Neural progenitor cell (in vitro differentiated cells): ENCODE measurements around the gene UPF3A. TPM values are rescaled to one million over a fixed set of nuclear protein-coding genes. Genes with fewer than 3 reads are reported as not detected.

Experiments used
- DNase-seq: peaks from one replicate; pipeline ENCODE4 v3.0.0-alpha.2; 2016; ENCODE audit warnings: low spot score
- H2AFZ ChIP-seq: fragments of 200-600 bp; sonication (generic); replicated peaks from 2 replicates; pipeline ENCODE4 v1.6.1; 2016; ENCODE audit warnings: antibody characterized with exemption
- H3F3A ChIP-seq: fragments of 200-600 bp; sonication (generic); 2 replicates; pipeline ENCODE4 v1.6.1; 2016; ENCODE audit warnings: antibody characterized with exemption, low read depth
- H3K27ac ChIP-seq: fragments of 200-600 bp; sonication (generic); 2 replicates; pipeline ENCODE4 v1.5.1; 2016; ENCODE audit warnings: mild to moderate bottlenecking
- H3K27me3 ChIP-seq: fragments of 200-600 bp; sonication (generic); 2 replicates; pipeline ENCODE4 v1.6.1; 2016; ENCODE audit warnings: mild to moderate bottlenecking, moderate library complexity
- H3K36me3 ChIP-seq: fragments of 200-600 bp; sonication (generic); 2 replicates; pipeline ENCODE4 v1.5.1; 2016
- H3K4me1 ChIP-seq: fragments of 200-600 bp; sonication (generic); 2 replicates; pipeline ENCODE4 v1.6.1; 2016; ENCODE audit warnings: mixed run types
- H3K4me2 ChIP-seq: fragments of 200-600 bp; sonication (generic); 2 replicates; pipeline ENCODE4 v1.6.1; 2016
- H3K4me3 ChIP-seq: fragments of 200-600 bp; sonication (generic); 2 replicates; pipeline ENCODE4 v1.5.1; 2016
- H3K79me2 ChIP-seq: fragments of 200-600 bp; sonication (generic); 2 replicates; pipeline ENCODE4 v1.6.1; 2016; ENCODE audit warnings: low read depth
- H3K9ac ChIP-seq: fragments of 200-600 bp; sonication (generic); 2 replicates; pipeline ENCODE4 v1.6.1; 2016
- H3K9me3 ChIP-seq: fragments of 200-600 bp; sonication (generic); 2 replicates; pipeline ENCODE4 v1.5.1; 2016; ENCODE audit warnings: low read depth
- H4K20me1 ChIP-seq: fragments of 200-600 bp; sonication (generic); 2 replicates; pipeline ENCODE4 v1.6.1; 2016; ENCODE audit warnings: low read depth
- H3K27ac Mint-ChIP-seq: 3 replicates; pipeline ENCODE4 v1.8.0; 2021; ENCODE audit warnings: mixed read lengths
- H3K27me3 Mint-ChIP-seq: 2 replicates; pipeline ENCODE4 v1.8.0; 2022; ENCODE audit warnings: low read depth, mild to moderate bottlenecking, inconsistent platforms, moderate library complexity, mixed read lengths; ENCODE audit not compliant: insufficient read depth
- H3K36me3 Mint-ChIP-seq: 3 replicates; pipeline ENCODE4 v1.8.0; 2021; ENCODE audit warnings: mixed read lengths
- H3K4me1 Mint-ChIP-seq: 3 replicates; pipeline ENCODE4 v1.8.0; 2021; ENCODE audit warnings: mixed read lengths
- H3K4me3 Mint-ChIP-seq: 3 replicates; pipeline ENCODE4 v1.8.0; 2021; ENCODE audit warnings: mild to moderate bottlenecking, moderate library complexity, mixed read lengths
- H3K9me3 Mint-ChIP-seq: 3 replicates; pipeline ENCODE4 v1.8.0; 2020; ENCODE audit warnings: mixed read lengths
- EZH2 ChIP-seq: fragments of 200-600 bp; sonication (generic); IDR thresholded peaks from 2 replicates; pipeline ENCODE4 v1.6.1; 2017; ENCODE audit warnings: antibody characterized with exemption, mild to moderate bottlenecking, moderate library complexity
- EZH2phosphoT487 ChIP-seq: fragments of 200-600 bp; sonication (generic); IDR thresholded peaks from 2 replicates; pipeline ENCODE4 v1.6.1; 2017; ENCODE audit warnings: antibody characterized with exemption
- total RNA-seq: library from RNA; depleted of rRNA; stranded (reverse); fragments of >200 nt; gene quantifications from 2 replicates; pipeline ENCODE4 v1.2.3, GENCODE V29; 2015; ENCODE audit warnings: low replicate concordance
- TF ChIP-seq, protein P1 (sequence below): fragments of 200-600 bp; sonication (generic); IDR thresholded peaks from 2 replicates; pipeline ENCODE4 v1.5.1; 2017; ENCODE audit warnings: antibody characterized with exemption, mild to moderate bottlenecking

Gene UPF3A
- total RNA-seq, 1 donor from 2014 or later = 74.4 TPM

- no peaks in the 10 kb centered on the region for H3K36me3 ChIP-seq
- no peaks in the 10 kb centered on the region for H3K27me3 ChIP-seq
- peak overlapping the region; percentile 64 for H3K4me3 ChIP-seq
- H3K79me2 ChIP-seq = peaks cover 45% of the 10 kb centered on the region
- H3K36me3 Mint-ChIP-seq = peaks cover 17% of the 10 kb centered on the region
- H3K27ac Mint-ChIP-seq = peak overlapping the region; percentile 89
- H3K4me1 ChIP-seq = peaks cover 15% of the 10 kb centered on the region
- peaks cover 3% of the 10 kb centered on the region for H3K27me3 Mint-ChIP-seq
- H2AFZ ChIP-seq = peak overlapping the region; percentile 75
- peaks cover 20% of the 10 kb centered on the region for H4K20me1 ChIP-seq
- H3K9ac ChIP-seq = peak overlapping the region; percentile 89
- peak; percentile 87 for DNase-seq
- peaks cover 25% of the 10 kb centered on the region for H3K4me1 Mint-ChIP-seq
- TF ChIP-seq, protein P1, sequence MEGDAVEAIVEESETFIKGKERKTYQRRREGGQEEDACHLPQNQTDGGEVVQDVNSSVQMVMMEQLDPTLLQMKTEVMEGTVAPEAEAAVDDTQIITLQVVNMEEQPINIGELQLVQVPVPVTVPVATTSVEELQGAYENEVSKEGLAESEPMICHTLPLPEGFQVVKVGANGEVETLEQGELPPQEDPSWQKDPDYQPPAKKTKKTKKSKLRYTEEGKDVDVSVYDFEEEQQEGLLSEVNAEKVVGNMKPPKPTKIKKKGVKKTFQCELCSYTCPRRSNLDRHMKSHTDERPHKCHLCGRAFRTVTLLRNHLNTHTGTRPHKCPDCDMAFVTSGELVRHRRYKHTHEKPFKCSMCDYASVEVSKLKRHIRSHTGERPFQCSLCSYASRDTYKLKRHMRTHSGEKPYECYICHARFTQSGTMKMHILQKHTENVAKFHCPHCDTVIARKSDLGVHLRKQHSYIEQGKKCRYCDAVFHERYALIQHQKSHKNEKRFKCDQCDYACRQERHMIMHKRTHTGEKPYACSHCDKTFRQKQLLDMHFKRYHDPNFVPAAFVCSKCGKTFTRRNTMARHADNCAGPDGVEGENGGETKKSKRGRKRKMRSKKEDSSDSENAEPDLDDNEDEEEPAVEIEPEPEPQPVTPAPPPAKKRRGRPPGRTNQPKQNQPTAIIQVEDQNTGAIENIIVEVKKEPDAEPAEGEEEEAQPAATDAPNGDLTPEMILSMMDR = no peak
- H3F3A ChIP-seq = peaks cover 51% of the 10 kb centered on the region
- no peaks in the 10 kb centered on the region for H3K9me3 ChIP-seq
- no peaks in the 10 kb centered on the region for H3K9me3 Mint-ChIP-seq
- peak overlapping the region; percentile 90 for H3K4me2 ChIP-seq
- peak overlapping the region; percentile 87 for H3K4me3 Mint-ChIP-seq
- H3K27ac ChIP-seq = peak overlapping the region; percentile 99
These were observed 755 bp downstream of the UPF3A start for GRCh38 chr13:114282041-114282670.

DNA sequence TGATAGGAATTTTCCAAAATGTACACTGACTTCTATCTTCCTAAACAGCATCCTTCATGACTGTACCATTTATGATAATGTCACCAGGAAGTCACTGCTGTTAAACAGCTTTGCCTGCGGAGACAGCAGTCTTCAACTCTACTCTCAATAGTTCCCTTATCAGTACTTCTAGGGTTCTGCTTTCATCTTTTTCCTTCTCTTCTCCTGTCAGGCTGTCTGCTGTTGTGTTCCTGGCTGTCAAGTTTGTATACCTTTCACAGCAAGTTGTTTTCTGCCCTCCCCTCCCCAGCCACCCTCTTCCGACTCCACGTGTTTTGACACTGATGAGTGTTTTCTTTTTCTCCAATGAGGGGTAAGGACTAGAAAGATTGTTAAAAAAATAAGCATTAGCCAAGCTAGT, 2.2 kb downstream of the UPF3A start:
- Histone ChIP-seq H3K79me2 (peaks cover 52% of the 10 kb centered on the region), H3K27ac (no peak overlapping the region), H2AFZ (no peak overlapping the region), H3K36me3 (no peaks in the 10 kb centered on the region), H3K4me2 (peak overlapping the region; percentile 90), H3K4me1 (peaks cover 15% of the 10 kb centered on the region), H3K9me3 (no peaks in the 10 kb centered on the region), H3K9ac (no peak overlapping the region), H4K20me1 (peaks cover 26% of the 10 kb centered on the region), H3F3A (peaks cover 48% of the 10 kb centered on the region), H3K27me3 (no peaks in the 10 kb centered on the region), H3K4me3 (no peak overlapping the region)
- Mint-ChIP-seq H3K4me1 (peaks cover 23% of the 10 kb centered on the region), H3K27me3 (peaks cover 4% of the 10 kb centered on the region), H3K36me3 (peaks cover 23% of the 10 kb centered on the region), H3K27ac (no peak overlapping the region), H3K4me3 (no peak overlapping the region), H3K9me3 (no peaks in the 10 kb centered on the region)
- DNase-seq = no peak
- TF ChIP-seq EZH2 (no peak), EZH2phosphoT487 (no peak)
- TF ChIP-seq, protein P1 = no peak

DNA sequence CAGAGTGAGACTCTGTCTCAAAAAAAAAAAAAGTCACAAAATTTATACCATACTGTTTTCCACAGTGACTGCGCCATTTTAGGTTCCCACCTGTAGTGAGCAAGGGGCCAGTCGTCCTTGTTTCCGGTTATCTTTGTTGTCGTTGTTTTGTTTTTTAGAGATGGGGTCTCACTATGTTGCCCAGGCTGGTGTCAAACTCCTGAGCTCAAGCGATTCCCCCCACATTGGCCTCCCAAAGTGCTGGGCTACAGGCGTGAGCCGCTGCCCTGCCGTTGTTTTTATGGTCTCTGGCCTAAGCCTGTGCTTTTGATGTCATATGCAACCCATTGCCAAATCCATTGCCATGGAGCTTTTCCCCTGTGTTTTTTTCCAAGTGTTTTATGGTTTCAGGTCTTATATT, 3.3 kb downstream of the UPF3A start:
- H3K4me3 Mint-ChIP-seq = peak overlapping the region; percentile 35

More for the DNA sequence above, 3.3 kb downstream of the UPF3A start:
- no peaks in the 10 kb centered on the region for H3K9me3 ChIP-seq
- Mint-ChIP-seq H3K27ac (no peak overlapping the region), H3K27me3 (peaks cover 6% of the 10 kb centered on the region), H3K36me3 (peaks cover 31% of the 10 kb centered on the region), H3K4me1 (peaks cover 21% of the 10 kb centered on the region), H3K9me3 (no peaks in the 10 kb centered on the region)
- H3K4me1 ChIP-seq = peaks cover 15% of the 10 kb centered on the region
- H3K27me3 ChIP-seq = no peaks in the 10 kb centered on the region
- DNase-seq = no peak
- H3K4me2 ChIP-seq = no peak overlapping the region
- TF ChIP-seq, protein P1 = no peak
- no peak for TF ChIP-seq EZH2phosphoT487
- no peak for TF ChIP-seq EZH2
- peaks cover 29% of the 10 kb centered on the region for H4K20me1 ChIP-seq
- no peak overlapping the region for H2AFZ ChIP-seq
- H3K4me3 ChIP-seq = no peak overlapping the region
- H3K79me2 ChIP-seq = peaks cover 59% of the 10 kb centered on the region
- peaks cover 39% of the 10 kb centered on the region for H3F3A ChIP-seq
- no peak overlapping the region for H3K27ac ChIP-seq
- no peaks in the 10 kb centered on the region for H3K36me3 ChIP-seq
- no peak overlapping the region for H3K9ac ChIP-seq
